Sigmoid colon (tissue), 7 donors: ENCODE data around the gene C21orf91. TPM values are rescaled to one million over a fixed set of nuclear protein-coding genes. Genes with fewer than 3 reads are reported as not detected.

Source experiments
- DNase-seq: peaks from one replicate; pipeline ENCODE4 v3.0.0-alpha.2; 2019
- H3K27ac ChIP-seq, 4 donors: fragments of 200-600 bp; sonication (generic); one replicate each; pipeline ENCODE4 v1.5.1; 2016 to 2019; ENCODE audit warnings: mild to moderate bottlenecking in 1 of 4
- H3K27me3 ChIP-seq, 3 donors: fragments of 200-600 bp; sonication (generic); one replicate each; pipeline ENCODE4 v1.5.1; 2019; ENCODE audit warnings: mild to moderate bottlenecking in 1 of 3
- H3K36me3 ChIP-seq, 4 donors: fragments of 200-600 bp; sonication (generic); one replicate each; pipeline ENCODE4 v1.5.1; 2016 to 2019
- H3K4me1 ChIP-seq, 4 donors: fragments of 200-600 bp; sonication (generic); one replicate each; pipeline ENCODE4 v1.5.1; 2017 to 2019
- H3K4me3 ChIP-seq, 4 donors: fragments of 200-600 bp; sonication (generic); one replicate each; pipeline ENCODE4 v1.5.1; 2017 to 2019; ENCODE audit warnings: mild to moderate bottlenecking in 2 of 4, moderate library complexity in 1 of 4
- H3K9me3 ChIP-seq, 4 donors: fragments of 200-600 bp in 3 of 4; sonication (generic) in 3 of 4; one replicate each; pipeline versions ENCODE4 v1.5.1 to v1.6.1; 2013 to 2019
- EP300 ChIP-seq, 4 donors: sonication (generic); formaldehyde crosslinking; IDR thresholded peaks; one replicate each; pipeline ENCODE4 v1.6.1; 2017; ENCODE audit warnings: antibody characterized with exemption in 4 of 4
- POLR2A ChIP-seq, 2 donors: fragments of 450-650 bp; IDR thresholded peaks; one replicate each; pipeline ENCODE4 v1.6.1; 2016; ENCODE audit warnings: antibody characterized with exemption in 2 of 2, mild to moderate bottlenecking in 2 of 2, moderate library complexity in 2 of 2
- POLR2AphosphoS5 ChIP-seq, 4 donors: sonication (generic); formaldehyde crosslinking; IDR thresholded peaks; one replicate each; pipeline ENCODE4 v1.6.1; 2017; ENCODE audit warnings: antibody characterized with exemption in 4 of 4
- WGBS, 2 donors: extraction: QIAGEN DNeasy Blood & Tissue Kit; methylation state at CpG; one replicate each; pipeline ENCODE4 v1.1.7; 2013; 5-methylcytosine and 5-hydroxymethylcytosine counted together
- intact Hi-C: fragments of 100-400 bp; cut with DNase I; formaldehyde crosslinking; loops from one replicate; pipeline ENCODE4 v1.15.1; 2023
- polyA plus RNA-seq, 3 donors: library from polyadenylated mRNA; stranded (reverse); fragments of 200-250 nt; gene quantifications; one replicate each; pipeline ENCODE4 v1.2.3, GENCODE V29; 2013
- total RNA-seq, 4 donors: library from RNA; depleted of rRNA; stranded (reverse); fragments of >200 nt; gene quantifications; one replicate each; pipeline ENCODE4 v1.1.0, GENCODE V29; 2016
- TF ChIP-seq, protein P1 (sequence below), 4 experiments: fragments of 450-650 bp in 3 of 4; fragments of 200-600 bp in 1 of 4; IDR thresholded peaks; one replicate each; pipeline ENCODE4 v1.5.1; 2016 to 2019; ENCODE audit warnings: antibody characterized with exemption in 4 of 4, mild to moderate bottlenecking in 3 of 4, moderate library complexity in 2 of 4
- donor health status: healthy with polysubstance abuse.
- donor health status: Bipolar disorder and iron deficiency.
- donor health status: healthy.

C21orf91 gene
- total and polyA plus RNA-seq, 7 donors = 2.4 to 12.8 (median 6.4) TPM

DNA sequence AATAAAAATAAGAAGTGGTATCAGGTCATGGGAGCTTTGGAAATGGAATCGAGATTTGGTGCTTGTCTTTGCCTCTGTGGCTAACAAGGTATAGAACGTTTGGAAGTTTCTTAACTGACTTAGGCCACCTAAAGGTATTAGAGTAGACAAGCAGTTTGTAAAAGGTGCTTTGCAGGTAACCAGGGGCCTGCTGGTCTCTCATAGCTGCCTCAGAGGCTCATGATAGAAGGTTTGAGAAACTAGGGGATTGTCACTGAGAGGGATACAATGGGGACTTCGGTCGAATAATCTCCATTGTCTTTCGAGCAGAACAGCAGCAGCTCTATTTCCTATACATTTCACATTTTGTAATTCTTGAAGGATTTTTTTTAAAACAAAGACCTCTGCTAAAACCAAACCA is 37.6 kb downstream of the C21orf91 start:
- DNase-seq = no peak
- Histone ChIP-seq H3K9me3 (no peaks in the 10 kb centered on the region), H3K4me1 (no peaks in the 10 kb centered on the region), H3K36me3 (peaks cover 0 to 8% (median 3%) of the 10 kb centered on the region in 4 donors), H3K27ac (no peak overlapping the region), H3K27me3 (no peaks in the 10 kb centered on the region), H3K4me3 (no peak overlapping the region)
- intact Hi-C loops = loop anchor here (10.0 kb wide), 1 partner anchor 63 kb away; no protein-coding TSS in a partner anchor
- TF ChIP-seq POLR2A (IDR thresholded peaks at IDR 0.05) (no peak), POLR2AphosphoS5 (IDR thresholded peaks at IDR 0.05) (no peak), EP300 (IDR thresholded peaks at IDR 0.05) (no peak)
- TF ChIP-seq, protein P1, sequence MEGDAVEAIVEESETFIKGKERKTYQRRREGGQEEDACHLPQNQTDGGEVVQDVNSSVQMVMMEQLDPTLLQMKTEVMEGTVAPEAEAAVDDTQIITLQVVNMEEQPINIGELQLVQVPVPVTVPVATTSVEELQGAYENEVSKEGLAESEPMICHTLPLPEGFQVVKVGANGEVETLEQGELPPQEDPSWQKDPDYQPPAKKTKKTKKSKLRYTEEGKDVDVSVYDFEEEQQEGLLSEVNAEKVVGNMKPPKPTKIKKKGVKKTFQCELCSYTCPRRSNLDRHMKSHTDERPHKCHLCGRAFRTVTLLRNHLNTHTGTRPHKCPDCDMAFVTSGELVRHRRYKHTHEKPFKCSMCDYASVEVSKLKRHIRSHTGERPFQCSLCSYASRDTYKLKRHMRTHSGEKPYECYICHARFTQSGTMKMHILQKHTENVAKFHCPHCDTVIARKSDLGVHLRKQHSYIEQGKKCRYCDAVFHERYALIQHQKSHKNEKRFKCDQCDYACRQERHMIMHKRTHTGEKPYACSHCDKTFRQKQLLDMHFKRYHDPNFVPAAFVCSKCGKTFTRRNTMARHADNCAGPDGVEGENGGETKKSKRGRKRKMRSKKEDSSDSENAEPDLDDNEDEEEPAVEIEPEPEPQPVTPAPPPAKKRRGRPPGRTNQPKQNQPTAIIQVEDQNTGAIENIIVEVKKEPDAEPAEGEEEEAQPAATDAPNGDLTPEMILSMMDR (IDR thresholded peaks at IDR 0.05) = no peak
- 87 to 93% methylated on average over 5 of the region's 5 CpGs for WGBS, 2 donors

DNA sequence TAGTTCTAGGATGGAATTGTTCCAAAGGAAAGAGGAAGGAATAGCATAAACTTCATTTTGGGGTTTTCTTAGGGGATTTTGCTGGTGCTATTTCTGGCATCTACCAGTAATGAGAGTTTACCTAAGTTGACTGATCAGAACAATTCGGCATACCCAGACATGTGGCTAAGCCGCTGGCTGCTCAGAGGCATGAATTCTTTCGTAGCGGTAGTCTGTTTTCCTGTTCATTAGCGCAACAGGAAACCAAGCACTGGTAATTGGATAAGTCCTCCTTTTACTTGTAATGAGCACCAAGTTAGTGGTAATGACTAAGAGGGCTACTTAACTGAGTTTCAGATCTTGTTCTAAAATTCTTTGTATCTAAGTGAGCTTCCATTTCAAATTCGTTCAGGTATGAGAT is 38.6 kb downstream of the C21orf91 start:
- intact Hi-C loops = loop anchor here (10.0 kb wide), 1 partner anchor 64 kb away; no protein-coding TSS in a partner anchor
- peaks cover 0 to 4% (median 2%) of the 10 kb centered on the region in 4 donors for H3K36me3 ChIP-seq
- DNase-seq = no peak
- no peaks in the 10 kb centered on the region for H3K9me3 ChIP-seq
- H3K27me3 ChIP-seq = no peaks in the 10 kb centered on the region
- H3K4me3 ChIP-seq = no peak overlapping the region
- no peak overlapping the region for H3K27ac ChIP-seq
- H3K4me1 ChIP-seq = no peaks in the 10 kb centered on the region
- no peak for TF ChIP-seq EP300 (IDR thresholded peaks at IDR 0.05)
- TF ChIP-seq POLR2A (IDR thresholded peaks at IDR 0.05) = no peak
- no peak for TF ChIP-seq POLR2AphosphoS5 (IDR thresholded peaks at IDR 0.05)
- TF ChIP-seq, protein P1 (IDR thresholded peaks at IDR 0.05) = no peak
- 48 to 77% methylated on average over 6 of the region's 6 CpGs for WGBS, 2 donors

DNA sequence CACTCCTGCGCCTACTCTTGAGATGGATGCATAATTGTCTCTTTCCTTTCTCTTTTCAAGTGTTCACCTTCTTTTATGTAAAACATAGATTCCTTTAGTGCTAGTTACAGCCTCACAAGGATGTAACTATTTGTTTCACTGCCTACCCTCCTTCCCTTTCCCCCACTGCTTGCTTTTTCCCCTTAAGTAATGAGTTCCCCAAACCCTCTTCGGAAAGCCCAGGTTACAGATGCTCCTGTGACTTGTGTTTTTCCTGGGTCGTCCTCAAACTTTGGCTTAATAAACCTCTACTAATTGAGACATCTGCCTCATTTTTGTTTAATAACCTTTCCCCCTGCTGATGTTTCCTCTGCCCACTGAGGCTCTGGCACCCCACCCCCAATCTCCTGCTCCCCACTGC is 39.2 kb downstream of the C21orf91 start:
- Histone ChIP-seq H3K27ac (no peak overlapping the region), H3K4me3 (no peak overlapping the region), H3K4me1 (no peaks in the 10 kb centered on the region), H3K36me3 (peaks cover 0 to 4% (median 0%) of the 10 kb centered on the region in 4 donors), H3K27me3 (no peaks in the 10 kb centered on the region), H3K9me3 (no peaks in the 10 kb centered on the region)
- 82 to 95% methylated on average over 3 of the region's 3 CpGs for WGBS, 2 donors
- TF ChIP-seq EP300 (IDR thresholded peaks at IDR 0.05) (no peak), POLR2AphosphoS5 (IDR thresholded peaks at IDR 0.05) (no peak), POLR2A (IDR thresholded peaks at IDR 0.05) (no peak)
- TF ChIP-seq, protein P1 (IDR thresholded peaks at IDR 0.05) = no peak
- DNase-seq = no peak
- intact Hi-C loops = loop anchor here (10.0 kb wide), 1 partner anchor 65 kb away; no protein-coding TSS in a partner anchor

DNA sequence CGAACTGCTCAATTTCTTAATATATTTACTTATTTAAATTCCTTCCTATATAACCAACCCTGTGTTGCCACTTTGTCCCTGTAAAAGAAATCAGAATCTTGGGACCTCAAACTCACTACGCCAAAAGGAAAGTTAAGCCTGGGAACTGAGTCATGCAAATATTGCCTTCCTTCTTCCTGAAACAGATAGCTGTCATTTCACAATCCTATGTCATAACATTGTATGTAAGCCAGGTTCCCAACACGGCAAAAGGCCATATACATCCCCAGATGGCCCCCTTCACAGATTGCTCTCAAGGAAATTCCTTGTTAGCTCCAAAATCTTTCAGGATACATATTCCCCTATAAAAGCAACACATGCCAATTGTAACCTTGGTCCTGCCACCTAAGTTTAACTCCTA is 39.7 kb downstream of the C21orf91 start:
- Histone ChIP-seq H3K4me3 (no peak overlapping the region), H3K36me3 (peaks cover 0 to 4% (median 0%) of the 10 kb centered on the region in 4 donors), H3K27me3 (no peaks in the 10 kb centered on the region), H3K27ac (no peak overlapping the region), H3K9me3 (no peaks in the 10 kb centered on the region), H3K4me1 (no peaks in the 10 kb centered on the region)
- intact Hi-C loops = no loop called here
- no peak for DNase-seq
- TF ChIP-seq POLR2AphosphoS5 (IDR thresholded peaks at IDR 0.05) = no peak
- TF ChIP-seq POLR2A (IDR thresholded peaks at IDR 0.05) = no peak
- TF ChIP-seq EP300 (IDR thresholded peaks at IDR 0.05) = no peak
- TF ChIP-seq, protein P1 (IDR thresholded peaks at IDR 0.05) = no peak
- 69% methylated on average over 3 of the region's 3 CpGs for WGBS, 2 donors
